ENCODE measurements around the gene FSIP1.

Gene FSIP1

DNA sequence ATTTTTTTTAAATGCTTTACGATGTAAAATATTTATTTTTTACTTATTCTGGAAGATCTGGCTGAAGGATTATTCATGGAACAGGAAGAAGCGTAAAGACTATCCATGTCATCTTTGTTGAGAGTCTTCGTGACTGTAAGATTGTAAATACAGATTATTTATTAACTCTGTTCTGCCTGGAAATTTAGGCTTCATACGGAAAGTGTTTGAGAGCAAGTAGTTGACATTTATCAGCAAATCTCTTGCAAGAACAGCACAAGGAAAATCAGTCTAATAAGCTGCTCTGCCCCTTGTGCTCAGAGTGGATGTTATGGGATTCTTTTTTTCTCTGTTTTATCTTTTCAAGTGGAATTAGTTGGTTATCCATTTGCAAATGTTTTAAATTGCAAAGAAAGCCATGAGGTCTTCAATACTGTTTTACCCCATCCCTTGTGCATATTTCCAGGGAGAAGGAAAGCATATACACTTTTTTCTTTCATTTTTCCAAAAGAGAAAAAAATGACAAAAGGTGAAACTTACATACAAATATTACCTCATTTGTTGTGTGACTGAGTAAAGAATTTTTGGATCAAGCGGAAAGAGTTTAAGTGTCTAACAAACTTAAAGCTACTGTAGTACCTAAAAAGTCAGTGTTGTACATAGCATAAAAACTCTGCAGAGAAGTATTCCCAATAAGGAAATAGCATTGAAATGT is 186.1 kb downstream of the FSIP1 start:
- no peak for DNase-seq (ENCODE audit: low read depth in 2 of 3, low spot score in 2 of 3)

DNA sequence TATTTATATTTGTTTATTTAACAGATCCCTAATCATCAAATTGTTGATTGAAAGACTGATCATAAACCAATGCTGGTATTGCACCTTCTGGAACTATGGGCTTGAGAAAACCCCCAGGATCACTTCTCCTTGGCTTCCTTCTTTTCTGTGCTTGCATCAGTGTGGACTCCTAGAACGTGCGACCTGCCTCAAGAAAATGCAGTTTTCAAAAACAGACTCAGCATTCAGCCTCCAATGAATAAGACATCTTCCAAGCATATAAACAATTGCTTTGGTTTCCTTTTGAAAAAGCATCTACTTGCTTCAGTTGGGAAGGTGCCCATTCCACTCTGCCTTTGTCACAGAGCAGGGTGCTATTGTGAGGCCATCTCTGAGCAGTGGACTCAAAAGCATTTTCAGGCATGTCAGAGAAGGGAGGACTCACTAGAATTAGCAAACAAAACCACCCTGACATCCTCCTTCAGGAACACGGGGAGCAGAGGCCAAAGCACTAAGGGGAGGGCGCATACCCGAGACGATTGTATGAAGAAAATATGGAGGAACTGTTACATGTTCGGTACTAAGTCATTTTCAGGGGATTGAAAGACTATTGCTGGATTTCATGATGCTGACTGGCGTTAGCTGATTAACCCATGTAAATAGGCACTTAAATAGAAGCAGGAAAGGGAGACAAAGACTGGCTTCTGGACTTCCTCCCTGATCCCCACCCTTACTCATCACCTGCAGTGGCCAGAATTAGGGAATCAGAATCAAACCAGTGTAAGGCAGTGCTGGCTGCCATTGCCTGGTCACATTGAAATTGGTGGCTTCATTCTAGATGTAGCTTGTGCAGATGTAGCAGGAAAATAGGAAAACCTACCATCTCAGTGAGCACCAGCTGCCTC is 187.1 kb downstream of the FSIP1 start:
- DNase-seq (ENCODE audit: low read depth in 2 of 3, low spot score in 2 of 3), result no peak

DNA sequence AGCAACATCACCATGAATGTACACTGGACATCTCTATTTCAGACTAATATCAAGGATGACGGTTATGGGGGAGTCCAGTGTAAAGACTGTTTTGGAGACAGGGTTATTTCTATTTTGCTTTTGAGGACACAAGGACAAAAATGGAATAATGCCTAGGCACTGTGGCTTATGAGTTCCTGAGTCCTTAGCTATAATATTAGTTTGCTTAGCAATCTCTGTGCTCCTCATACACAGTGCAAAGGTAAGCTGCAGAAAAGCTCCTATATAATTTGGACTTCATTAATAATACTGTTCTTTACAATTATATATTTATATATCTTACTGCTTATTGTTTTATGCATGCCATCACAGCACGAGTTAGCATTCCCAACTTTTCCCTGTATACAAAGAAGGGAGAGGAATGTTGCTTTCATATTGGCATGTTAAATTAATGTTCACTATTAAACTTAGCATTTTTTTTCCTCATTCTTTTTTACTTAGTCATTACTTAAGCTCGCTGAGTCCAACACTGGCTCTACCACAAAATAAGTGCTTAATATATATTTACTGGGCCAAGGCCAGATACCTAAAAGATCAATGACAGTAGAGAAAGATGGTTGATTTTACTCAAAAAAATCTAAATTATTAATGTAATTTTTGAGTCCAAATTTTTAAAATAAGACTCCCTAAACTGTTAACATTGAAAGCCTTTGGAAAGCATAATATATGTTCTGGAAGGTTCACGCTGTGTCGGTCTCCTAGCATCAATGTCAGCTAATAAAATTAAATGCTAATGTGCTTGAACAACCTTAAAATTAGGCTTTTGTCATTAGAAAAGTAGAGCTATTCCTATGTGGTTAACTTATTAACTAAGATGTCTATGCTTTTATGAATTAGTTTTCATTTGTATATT is 187.9 kb downstream of the FSIP1 start:
- DNase-seq (ENCODE audit: low read depth in 2 of 3, low spot score in 2 of 3), result no peak

DNA sequence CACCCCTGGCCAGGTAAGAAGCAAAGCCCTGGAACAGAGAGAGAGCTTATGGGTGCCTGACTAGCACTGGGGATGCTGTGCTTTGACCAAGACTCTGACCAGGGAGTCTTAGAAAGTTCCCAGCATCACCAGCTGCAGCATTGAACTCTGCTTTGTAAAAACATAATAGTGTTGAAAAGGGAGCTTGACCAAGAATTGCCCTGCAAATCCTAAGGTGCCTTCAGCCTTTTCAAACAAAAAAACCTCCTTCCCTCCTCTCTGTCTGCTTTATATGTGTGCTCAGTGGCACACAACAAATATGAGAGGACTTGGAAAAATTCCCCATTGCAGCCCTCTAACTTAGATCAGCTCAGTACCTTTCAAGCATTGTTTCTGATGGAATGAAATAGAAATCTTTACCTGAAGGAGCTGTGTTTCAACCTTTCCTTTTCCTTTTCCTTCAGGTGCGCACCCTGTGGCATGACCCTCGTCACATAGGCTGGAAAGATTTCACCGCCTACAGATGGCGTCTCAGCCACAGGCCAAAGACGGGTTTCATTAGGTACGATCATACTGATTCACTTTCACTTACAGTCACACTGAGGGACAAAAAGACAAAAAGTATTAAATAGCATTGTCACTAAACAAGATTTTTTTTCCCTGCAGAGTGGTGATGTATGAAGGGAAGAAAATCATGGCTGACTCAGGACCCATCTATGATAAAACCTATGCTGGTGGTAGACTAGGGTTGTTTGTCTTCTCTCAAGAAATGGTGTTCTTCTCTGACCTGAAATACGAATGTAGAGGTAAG is 188.8 kb downstream of the FSIP1 start:
- DNase-seq (ENCODE audit: low read depth in 2 of 3, low spot score in 2 of 3), result no peak

DNA sequence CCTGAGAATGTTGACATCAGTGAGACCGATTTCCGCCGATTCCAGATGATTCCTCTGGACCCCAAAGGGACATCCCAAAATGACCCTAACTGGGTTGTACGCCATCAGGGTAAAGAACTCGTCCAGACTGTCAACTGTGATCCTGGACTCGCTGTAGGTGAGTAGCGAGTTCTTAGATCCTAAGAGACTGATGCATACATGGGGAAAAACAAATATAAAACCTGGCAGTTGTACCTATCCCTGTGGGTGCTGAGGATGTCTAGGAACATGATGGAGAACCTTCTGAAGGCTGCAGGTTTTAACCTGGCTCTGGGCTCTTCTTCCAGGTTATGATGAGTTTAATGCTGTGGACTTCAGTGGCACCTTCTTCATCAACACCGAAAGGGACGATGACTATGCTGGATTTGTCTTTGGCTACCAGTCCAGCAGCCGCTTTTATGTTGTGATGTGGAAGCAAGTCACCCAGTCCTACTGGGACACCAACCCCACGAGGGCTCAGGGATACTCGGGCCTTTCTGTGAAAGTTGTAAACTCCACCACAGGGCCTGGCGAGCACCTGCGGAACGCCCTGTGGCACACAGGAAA is 189.5 kb downstream of the FSIP1 start:
- DNase-seq (ENCODE audit: low read depth in 2 of 3, low spot score in 2 of 3), result no peak

DNA sequence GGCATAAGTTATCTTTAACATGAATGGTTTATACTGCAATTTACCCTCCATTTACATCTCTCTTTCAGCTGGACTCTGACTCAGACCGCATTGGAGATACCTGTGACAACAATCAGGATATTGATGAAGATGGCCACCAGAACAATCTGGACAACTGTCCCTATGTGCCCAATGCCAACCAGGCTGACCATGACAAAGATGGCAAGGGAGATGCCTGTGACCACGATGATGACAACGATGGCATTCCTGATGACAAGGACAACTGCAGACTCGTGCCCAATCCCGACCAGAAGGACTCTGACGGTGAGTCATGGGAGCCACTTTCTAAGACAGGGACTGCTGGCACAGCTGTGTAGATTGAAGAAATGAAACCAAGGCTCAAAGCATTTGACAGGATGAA is 190.1 kb downstream of the FSIP1 start:
- DNase-seq (ENCODE audit: low read depth in 2 of 3, low spot score in 2 of 3), result no peak

DNA sequence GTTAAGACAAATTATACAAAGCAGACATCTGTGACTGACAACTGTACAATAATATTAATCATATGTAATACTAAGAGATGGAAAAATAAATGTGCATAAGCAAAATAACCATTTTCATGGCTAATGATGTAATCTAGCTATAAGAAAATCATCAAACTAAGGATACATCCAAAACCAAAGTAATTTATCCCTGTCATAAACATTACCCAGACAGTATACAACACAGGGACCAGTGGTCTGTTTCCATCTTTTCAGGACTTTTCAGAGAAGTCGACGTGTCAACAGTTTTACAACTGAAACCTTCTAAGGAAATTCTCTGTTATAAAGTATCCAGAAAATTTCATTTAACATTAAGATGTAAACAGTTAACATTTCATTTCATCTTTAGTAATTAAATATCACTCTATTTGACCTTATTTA is 190.7 kb downstream of the FSIP1 start:
- DNase-seq (ENCODE audit: low read depth in 2 of 3, low spot score in 2 of 3), result no peak

DNA sequence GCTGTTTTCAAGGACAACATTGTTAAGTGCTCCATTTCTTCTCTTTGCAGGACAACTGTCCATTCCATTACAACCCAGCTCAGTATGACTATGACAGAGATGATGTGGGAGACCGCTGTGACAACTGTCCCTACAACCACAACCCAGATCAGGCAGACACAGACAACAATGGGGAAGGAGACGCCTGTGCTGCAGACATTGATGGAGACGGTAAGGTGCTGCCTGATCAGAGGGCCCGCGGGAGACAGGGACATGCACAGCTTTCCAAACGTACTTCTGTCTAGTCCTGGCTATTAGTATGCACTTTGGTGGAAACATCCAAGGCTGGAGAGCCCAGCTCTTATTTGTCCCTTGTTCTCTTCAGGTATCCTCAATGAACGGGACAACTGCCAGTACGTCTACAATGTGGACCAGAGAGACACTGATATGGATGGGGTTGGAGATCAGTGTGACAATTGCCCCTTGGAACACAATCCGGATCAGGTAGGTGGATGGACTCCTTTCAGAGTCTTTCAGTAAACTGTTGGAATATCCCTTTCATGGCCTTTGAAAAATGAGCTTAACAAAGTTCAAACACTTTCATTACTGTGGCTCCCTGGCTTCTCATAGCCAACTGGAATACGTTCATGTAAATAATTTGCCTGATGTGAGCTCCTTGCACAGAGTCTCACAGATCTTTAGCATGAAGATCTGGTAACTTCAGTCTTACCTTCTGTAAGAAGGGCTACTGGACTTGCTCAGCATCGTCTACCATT is 191.3 kb downstream of the FSIP1 start:
- DNase-seq (ENCODE audit: low read depth in 2 of 3, low spot score in 2 of 3), result no peak

DNA sequence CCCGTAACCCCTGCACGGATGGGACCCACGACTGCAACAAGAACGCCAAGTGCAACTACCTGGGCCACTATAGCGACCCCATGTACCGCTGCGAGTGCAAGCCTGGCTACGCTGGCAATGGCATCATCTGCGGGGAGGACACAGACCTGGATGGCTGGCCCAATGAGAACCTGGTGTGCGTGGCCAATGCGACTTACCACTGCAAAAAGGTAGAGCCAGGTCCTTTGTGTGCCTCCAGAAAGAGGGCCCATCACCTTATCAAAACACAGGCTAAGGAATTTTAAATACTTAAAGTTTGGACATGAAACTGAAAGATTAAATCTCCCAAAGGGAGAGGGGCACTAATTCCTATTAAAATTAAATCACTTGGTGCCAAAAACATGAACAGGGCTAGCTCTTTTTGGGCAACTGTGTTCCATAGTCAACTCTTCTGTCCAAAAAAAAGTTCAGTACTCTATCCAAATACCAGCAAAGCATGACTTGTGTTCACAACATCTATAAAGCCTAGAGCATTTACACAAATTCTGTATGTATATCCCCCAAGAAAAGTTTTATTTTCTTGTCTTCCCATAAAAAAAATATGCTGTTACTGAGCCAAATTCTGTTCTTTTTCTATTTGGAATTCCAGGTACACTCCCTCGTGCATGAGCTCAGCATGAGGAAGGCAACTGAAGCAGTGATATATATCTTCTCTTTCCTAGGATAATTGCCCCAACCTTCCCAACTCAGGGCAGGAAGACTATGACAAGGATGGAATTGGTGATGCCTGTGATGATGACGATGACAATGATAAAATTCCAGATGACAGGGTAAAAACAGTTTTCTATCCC is 192.6 kb downstream of the FSIP1 start:
- DNase-seq (ENCODE audit: low read depth in 2 of 3, low spot score in 2 of 3), result no peak

DNA sequence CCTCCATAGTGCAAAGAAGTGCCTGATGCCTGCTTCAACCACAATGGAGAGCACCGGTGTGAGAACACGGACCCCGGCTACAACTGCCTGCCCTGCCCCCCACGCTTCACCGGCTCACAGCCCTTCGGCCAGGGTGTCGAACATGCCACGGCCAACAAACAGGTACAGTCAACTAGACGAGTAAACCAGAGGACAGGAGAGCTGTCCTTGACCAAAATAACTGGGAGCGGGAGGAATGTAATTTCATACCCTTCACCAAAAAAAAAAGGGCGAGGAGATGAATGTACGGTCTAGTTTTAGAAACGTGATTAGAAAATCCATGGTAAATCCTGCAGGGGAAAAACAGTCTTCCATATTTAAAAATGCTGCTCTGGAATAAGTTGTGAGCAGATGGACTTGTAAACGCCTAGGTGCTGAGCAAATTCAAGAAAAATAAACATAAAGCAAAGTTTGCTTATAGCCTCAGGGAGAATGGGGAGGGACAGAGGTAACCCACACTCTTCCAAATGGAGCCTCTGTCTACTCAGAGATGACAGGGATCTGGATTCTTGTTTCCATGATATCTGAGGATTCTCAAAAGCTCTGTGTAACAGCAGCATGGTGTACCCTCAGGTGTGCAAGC is 193.3 kb downstream of the FSIP1 start:
- no peak for DNase-seq (ENCODE audit: low read depth in 2 of 3, low spot score in 2 of 3)

DNA sequence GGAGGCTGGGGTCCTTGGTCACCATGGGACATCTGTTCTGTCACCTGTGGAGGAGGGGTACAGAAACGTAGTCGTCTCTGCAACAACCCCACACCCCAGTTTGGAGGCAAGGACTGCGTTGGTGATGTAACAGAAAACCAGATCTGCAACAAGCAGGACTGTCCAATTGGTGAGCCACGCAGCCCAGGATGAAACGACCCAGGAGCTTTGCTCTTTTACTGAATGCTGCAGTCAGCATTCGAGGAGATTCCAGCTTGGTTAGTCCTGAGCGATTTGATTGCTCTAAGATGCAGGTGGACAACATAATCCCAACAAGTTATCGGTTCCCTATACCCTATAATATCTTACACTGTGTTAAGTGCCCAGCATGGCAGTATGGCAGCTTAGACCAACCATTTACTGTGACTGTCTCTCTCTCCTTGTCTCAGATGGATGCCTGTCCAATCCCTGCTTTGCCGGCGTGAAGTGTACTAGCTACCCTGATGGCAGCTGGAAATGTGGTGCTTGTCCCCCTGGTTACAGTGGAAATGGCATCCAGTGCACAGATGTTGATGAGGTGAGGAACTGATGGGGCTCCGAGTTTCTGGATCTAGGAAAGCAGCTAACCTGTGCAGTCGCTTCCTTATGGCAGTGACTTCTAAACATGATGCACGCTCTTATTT is 194.0 kb downstream of the FSIP1 start:
- DNase-seq (ENCODE audit: low read depth in 2 of 3, low spot score in 2 of 3), result no peak

DNA sequence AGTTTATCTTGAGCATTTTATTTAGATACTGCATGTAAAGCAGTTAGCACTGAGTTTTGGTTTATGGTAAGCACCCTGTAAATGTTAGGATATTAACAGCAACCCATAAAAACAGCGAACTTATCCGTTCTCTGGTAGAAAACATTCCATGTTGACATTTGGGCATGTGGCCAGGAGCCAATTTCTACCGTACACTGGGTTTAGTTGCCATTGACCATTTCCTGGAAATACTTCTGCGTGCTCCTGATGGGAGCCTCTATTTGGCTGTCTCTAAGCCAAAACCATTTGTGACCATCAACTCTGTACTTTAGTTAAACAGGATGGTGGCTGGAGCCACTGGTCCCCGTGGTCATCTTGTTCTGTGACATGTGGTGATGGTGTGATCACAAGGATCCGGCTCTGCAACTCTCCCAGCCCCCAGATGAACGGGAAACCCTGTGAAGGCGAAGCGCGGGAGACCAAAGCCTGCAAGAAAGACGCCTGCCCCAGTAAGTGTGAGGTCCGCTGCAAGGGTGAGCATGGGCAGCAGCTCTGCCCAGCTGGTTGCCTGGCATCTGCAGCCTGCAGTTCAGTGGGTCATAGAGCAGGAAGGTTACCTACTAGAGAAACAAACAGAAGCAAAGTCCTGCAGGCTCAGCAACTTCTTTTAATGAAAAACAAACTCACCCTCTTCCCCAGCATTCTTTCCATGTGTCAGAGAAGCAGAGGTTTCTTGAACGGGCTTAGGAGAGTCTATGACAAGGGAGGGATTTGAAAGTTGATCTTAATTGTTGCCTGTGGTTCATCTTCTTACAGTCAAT is 194.7 kb downstream of the FSIP1 start:
- no peak for DNase-seq (ENCODE audit: low read depth in 2 of 3, low spot score in 2 of 3)

DNA sequence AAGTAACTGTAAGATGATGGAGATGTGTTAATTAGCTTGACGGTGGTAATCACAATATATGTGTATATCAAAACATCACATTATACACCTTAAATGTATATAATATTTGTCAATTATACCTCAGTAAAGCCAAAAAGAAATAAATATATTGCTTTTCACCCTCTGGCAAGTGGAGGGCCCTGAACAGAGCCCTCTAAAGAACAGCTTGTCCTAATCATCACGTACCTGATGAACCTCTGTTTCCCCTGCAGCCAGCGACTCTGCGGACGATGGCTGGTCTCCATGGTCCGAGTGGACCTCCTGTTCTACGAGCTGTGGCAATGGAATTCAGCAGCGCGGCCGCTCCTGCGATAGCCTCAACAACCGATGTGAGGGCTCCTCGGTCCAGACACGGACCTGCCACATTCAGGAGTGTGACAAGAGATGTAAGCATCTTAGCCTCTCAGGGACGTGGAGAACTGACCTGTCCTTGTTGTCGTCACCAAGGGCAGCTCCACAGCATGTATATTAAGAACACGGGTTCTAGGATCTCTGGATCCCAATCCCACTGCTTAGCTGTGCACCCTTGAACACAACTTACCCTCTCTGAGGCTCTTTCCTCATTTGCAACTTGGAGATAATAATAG is 195.4 kb downstream of the FSIP1 start:
- DNase-seq (ENCODE audit: low read depth in 2 of 3, low spot score in 2 of 3), result no peak

DNA sequence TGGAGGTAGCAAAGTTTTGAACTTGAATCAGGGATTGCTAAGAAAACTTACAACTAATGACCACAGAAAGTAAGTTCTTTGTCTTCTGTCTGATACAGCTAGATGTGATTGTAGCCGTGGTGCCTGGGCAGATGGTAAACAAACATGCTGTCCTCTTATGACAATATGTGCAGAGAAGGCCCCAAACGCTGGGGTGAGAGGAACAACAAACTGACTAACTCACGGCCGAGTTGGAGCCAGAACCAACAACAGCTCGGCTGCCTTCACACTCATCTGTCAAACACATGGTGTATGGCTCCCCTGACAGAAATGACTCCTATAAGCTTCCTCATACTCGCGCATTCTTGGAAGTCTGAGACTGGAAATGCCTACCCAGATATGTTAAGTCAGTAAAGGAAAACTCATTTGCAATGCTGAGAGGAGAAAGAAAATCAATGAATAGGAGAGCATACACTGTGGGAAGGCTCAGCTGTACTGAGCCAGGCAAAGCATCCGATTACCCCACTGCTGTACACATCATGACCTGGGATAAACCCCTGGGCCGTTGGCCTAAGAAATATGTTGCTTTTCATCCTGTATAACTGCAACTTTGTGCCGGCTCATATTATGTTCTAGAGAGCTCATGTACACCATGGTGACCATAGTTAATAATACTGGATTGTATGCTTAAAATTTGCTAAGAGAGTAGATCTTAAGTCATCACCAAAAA is 196.1 kb downstream of the FSIP1 start:
- no peak for DNase-seq (ENCODE audit: low read depth in 2 of 3, low spot score in 2 of 3)

DNA sequence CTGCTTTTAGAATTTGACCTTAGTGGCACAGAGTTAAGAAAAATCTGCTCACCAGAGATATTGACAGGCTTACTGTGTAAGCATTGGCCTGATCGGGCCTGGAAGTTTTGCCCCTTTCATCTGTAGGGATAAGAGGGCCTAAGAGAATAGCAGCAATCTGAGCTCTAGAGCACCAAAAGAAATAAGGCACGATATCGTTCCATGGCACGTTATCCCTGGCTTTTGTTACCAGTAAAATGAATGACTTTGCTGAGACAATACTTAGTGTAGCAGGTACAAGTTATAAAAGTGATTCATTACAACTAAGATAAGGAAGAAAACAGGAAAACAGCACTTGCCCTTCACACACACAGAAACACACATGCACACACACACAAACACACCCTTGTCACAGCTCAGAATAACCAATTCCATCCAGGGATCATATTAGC is 196.8 kb downstream of the FSIP1 start:
- DNase-seq (ENCODE audit: low read depth in 2 of 3, low spot score in 2 of 3), result no peak

DNA sequence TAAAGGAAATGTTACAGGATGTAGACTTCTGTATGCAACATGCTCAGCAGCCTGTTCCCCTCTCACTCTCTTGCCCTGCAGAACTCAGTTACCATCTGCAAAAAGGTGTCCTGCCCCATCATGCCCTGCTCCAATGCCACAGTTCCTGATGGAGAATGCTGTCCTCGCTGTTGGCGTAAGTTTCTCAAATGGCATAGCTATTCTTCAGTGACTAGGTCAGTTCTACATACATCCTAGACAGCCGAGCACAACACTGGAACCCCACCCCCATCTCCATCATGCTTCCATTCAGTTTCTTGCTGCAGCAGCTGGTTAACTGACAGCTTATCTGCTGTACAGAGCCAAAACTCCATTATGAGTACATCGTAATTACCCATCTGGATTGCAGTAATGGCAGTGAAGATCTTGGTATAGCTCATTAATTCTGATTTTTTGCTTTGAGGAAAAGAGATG is 197.2 kb downstream of the FSIP1 start:
- DNase-seq (ENCODE audit: low read depth in 2 of 3, low spot score in 2 of 3), result no peak
